Measurements from ENCODE around the gene CAPN10.

The CAPN10 gene

DNA sequence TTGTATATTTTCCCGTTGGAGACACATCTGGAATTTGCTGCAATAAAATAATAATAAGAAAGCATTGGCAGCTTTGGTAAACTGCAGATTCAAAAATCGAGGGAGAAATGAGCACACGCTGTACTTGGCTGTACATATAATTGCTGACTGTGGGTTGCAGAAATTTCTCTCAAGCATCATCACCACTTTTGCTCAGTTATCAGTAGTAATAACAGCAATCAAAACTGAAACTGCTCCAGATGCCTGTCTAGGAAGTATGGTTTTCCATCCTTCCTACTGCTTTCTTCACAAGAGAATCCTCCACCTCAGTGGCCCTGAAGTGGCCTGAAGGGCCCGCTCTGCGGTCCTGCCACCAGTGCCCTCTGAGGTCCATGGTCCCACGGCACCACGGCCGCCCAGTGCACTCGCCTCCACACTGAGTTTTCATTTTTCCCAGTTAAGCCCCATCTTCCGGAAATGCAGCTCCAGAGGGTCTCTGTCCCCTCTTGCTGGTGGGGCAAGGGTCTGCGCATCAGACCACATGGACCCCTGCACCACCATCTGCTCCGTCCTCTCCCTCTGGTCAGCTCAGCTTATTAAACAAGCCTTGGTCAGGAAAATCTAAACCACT lies 22.5 kb upstream of the CAPN10 start:
- peak; percentile 50 for DNase-seq

GRCh38 chr2:240564561-240565332 lies 21.8 kb upstream of the CAPN10 start:
- DNase-seq: peak; percentile 19

DNA sequence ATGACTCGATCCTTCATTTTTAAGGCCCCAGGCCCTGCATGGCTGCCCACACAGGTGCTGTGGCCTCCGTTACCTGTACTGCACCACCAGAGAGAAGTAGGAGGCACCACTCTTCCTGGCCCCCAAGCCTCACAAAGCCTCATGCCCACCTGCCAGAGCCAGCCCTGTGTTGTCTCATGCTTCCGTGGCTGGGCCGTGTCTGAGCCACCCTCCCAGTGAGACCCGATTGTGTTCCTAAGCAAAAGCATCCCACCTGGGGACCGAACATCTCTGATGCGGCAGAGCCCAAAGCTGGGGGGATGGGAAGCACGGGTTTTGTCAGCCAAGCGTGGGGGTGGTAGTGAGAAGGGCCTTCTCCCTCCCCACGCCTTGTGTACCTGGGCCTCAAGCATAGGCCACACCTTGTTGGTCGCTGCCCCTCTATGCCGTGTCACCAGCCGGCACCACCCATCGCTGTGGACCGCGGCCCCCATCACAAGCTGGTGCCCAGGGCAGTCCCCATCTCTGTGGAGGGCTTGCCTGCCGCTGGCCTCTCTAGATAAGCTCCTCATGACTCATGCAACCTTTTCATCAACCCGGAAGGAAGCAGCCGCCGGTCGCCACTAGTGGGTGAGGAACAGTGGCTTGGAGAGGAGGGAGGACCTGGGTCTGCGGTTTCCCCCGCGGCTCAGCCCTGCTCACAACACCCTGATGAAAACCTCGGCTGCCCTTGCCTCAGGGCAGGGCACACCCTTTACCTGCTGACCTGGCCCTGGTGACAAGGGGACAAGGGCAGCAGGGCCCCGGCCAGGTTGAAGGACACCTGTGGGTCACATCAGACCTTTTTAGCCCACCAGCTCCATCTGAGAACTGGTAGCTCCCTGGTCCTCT lies 21.0 kb upstream of the CAPN10 start:
- DNase-seq: peak; percentile 89

DNA sequence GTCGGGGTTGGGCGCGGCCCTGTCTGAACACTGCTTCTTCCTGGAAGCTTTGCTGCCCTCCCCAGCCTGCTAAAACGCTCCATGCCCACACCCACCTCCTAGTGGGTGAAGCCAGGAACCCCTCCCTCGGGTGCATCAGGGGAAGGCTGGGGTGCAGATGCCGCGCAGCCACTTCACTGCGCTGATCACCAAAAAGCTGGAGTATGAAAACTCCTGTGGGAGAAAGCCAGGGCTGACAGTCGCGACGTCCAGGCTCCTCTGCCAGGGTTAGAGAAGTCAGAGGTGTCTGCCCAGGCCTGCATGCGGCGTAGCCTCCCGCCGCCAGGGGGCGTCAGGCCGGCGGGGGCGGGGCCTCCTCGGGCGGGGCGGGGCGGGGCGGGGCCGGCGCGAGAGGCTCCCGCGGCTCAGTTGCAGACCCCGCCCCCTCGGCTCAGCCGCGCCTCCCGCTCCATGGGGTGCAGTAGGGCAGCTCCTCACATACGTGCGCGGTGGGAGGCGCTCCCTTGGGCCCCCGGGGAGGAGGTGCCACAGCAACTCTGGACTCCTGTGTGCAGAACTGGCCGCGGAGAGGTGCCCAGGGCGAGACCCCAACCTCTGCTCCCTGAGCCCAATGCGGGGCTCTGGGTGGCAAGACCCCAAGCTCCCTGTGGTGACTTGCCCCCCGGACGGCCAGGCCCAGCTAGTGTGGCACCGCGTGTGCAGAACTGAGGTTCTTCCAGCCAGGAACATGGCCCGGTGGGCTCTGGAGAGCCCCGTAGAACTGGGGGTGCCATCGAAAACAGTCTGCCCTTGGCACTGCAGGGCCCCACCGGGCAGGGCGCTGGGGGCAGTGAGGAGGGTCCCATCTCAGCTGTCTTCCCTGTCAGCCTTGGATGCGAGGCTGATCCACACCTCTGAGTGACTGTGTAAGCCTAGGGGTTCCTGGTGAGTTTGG lies 20.1 kb upstream of the CAPN10 start:
- peak; percentile 94 for DNase-seq

DNA sequence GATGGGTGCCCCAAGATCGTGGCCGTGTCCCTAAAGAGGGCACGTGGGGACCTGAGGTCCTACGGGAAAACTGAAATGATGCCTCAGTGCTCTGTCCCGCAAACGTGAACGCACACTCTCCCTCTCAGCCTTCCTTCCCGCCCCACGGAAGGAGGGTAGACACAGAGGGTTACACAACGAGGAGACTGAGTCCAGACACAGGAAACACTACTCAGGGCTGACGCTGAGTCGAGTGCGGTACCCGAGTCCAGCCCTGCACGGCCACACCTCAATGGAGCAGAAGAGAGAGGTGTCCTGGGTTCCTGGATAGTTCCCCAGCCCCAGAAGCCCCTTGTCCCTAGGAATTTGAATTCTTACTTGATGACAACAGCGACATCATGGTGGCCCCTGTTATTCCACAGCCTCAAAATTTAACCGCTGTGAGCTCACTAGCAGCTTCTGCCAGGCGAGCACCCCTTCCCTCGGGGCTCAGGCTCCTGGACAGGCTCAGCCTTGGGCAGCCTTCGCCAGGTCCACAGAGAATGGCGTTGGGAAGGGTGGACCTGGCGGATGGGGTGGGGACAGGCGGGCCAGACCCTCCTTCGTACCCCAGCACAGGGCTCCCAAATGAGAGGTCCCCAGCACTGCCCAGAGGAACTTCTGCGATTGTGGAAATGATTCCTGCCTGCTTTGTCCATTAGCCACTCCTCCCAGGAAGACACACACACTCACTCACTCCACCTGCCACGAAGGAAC lies 19.2 kb upstream of the CAPN10 start:
- peak; percentile 49 for DNase-seq

GRCh38 chr2:240567872-240568677 lies 18.5 kb upstream of the CAPN10 start, which contains the start of gene RNPEPL1:
Gene RNPEPL1 (plus strand): TSS chr2:240568484. CDS start chr2:240568587, 103 bp downstream.
- peak; percentile 69 for DNase-seq

DNA sequence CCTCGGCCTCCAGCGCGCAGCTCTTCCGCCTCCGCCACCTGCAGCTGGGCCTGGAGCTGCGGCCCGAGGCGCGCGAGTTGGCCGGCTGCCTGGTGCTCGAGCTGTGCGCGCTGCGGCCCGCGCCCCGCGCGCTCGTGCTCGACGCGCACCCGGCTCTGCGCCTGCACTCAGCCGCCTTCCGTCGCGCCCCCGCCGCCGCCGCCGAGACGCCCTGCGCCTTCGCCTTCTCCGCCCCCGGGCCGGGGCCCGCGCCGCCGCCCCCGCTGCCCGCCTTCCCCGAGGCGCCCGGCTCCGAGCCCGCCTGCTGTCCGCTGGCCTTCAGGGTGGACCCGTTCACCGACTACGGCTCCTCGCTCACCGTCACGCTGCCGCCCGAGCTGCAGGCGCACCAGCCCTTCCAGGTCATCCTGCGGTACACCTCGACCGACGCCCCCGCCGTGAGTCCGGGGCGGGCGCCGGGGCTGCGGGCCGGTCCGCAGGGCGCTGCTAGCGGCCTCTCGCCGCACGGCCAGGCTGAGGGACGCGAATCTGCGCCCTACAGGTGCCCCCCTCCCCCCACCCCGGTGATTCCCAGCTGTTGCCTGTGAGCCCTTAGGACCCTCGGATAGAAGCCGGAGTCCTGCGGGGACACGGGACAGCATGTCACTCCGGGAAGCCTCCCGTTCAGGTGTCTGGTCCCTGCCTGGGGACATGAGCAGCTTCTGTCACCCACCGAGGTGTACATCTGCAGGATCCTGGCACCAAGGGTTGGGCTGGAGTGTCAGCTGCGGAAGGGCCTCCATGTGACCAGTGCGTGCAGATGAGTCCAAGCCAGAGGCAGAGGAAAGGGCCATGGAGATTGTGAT lies 17.6 kb upstream of the CAPN10 start:
- peak; percentile 53 for DNase-seq

DNA sequence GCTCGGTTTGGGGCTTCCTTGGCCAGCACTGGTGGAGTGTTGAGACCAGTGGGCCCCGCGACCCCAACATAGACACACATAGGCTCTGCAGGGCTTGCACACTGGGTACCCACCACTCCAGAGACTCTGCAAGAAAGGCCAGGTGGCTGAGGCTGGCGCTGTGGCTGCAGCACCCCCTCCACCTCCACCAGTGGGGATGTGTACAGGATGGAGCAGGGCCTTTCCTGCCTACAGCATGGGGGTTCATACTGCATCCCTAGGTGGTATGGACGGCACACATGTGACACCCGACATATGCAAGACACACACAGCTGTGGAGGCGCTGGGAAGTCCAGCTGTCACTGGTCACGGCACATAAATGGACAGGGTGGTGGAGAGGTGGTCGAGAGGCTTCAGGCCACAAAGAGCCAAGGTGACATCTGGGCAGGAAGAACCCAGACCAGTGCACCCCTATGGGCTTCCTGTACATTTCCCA lies 17.0 kb upstream of the CAPN10 start:
- no peak for DNase-seq

- no peak for DNase-seq
Observed at GRCh38 chr2:240569998-240570530, 16.5 kb upstream of the CAPN10 start.

DNA sequence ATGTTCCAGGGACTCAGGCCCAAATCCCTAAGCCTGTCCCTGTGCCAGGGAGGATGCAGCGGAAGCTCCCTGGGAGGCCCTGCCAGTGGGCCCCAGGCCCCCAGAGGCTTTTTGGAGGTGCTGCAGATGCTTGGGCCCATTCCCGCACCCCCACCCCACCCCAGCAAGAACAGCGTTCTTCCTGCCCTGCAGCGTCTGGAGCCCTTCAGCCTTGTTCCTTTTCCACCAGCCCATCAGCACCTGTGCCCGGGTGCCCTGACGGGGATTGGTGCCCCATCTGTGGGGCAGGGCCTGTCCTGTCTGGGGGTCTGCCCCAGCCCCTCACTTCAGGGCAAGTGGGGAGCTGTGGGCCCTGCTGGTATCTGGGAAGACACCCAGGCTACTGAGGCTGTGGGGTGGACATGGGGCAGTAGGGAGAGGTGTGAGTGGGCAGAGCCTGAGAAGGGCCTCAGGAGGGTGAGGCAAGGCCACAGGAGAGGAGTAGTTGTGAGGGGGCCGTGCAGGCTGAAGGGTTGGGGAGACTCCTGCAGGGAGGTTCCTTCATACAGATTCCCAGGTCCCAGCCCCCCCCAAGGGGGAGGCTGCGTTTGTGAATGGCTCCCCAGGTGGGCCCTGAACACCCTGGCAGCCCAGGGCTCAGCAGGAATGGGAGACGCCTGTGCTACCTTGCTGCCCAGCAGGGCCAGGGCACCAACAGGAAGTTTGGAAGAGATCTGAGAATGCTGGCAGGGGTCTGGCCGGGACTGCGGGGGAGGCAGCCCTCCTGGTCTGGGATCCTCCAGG lies 15.8 kb upstream of the CAPN10 start:
- no peak for DNase-seq

- no peak for DNase-seq
Observed at GRCh38 chr2:240571314-240571973, 15.1 kb upstream of the CAPN10 start.

DNA sequence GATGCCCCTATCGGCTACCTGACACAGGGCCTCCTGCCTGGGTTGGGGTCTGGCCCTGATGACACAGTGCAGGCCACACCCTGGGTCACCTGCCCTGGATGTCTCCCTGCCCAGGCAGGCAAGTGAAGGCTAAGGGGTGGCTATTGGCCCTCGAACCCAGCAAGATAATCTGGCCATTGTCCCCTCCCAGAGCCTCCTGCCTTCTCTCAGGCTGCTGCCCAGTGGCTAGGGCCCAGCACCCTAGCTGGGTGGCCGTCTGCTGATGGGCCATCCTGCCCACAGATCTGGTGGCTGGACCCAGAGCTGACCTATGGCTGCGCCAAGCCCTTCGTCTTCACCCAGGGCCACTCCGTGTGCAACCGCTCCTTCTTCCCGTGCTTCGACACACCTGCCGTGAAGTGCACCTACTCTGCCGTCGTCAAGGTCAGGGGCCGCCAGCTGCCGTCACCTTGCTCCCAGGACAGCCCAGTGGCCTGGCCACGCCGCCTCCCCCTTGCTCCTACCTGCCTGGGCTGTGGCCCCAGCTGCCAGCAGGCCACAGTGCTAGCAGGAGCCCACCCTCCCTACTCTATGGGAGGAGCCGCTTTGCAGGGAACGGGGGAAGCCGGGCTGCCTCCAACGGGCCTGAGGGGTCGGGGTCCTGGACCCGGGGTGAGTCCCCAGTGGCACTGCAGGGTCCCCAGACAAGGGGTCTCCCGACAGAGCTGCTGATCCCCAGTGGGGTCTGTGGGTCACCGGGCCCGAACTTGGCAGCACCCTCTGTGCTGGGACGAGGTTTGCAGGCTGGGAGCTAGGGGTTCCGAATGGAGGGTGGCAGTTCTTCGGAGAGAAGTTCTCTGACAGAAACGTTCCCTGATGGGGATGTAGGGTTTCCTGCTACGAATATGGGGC lies 14.1 kb upstream of the CAPN10 start:
- no peak for DNase-seq

DNA sequence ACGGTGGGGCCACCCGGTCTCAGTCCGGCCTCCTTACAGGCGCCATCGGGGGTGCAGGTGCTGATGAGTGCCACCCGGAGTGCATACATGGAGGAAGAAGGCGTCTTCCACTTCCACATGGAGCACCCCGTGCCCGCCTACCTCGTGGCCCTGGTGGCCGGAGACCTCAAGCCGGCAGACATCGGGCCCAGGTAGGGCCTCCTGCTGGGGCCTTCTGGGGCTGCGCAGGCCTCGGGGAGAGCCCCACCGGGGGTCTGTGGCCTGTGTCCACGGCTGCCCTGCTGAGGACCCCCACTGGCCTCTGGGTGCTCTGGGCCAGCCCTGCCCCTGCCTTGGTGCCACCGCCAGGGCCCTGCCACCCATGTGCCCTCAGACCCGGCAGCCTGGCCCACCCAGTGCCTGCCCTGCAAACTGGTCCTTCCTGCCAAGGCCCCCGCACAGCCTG lies 13.4 kb upstream of the CAPN10 start:
- no peak for DNase-seq

GRCh38 chr2:240573516-240574385 lies 12.8 kb upstream of the CAPN10 start:
- no peak for DNase-seq

GRCh38 chr2:240574386-240575100 lies 12.0 kb upstream of the CAPN10 start:
- no peak for DNase-seq
